Naive B cell (primary cell): ENCODE results near the gene KANK4. TPM values are rescaled to one million over a fixed set of nuclear protein-coding genes. Genes with fewer than 3 reads are reported as not detected.

Experiments used
- ATAC-seq, 2 donors: fragments of 150-1000 bp; cut with Tn5 transposase; 2 replicates each; pipeline ENCODE4 v1.10.0; 2021; ENCODE audit warnings: low read depth in 2 of 2, mild to moderate bottlenecking in 2 of 2, moderate library complexity in 2 of 2
- DNase-seq: peaks from one replicate; pipeline ENCODE4 v3.0.0; 2022
- H3K27ac Mint-ChIP-seq, 6 donors: one replicate each; pipeline ENCODE4 v1.8.0; 2020 to 2022; ENCODE audit warnings: mild to moderate bottlenecking in 6 of 6, mixed read lengths in 6 of 6, moderate library complexity in 5 of 6, inconsistent platforms in 2 of 6
- H3K27me3 Mint-ChIP-seq, 3 donors: one replicate each; pipeline ENCODE4 v1.8.0; 2021 to 2022; ENCODE audit warnings: mixed read lengths in 3 of 3, mild to moderate bottlenecking in 1 of 3
- H3K36me3 Mint-ChIP-seq, 2 donors: one replicate each; pipeline ENCODE4 v1.8.0; 2020 to 2022; ENCODE audit warnings: mixed read lengths in 2 of 2, inconsistent platforms in 1 of 2, mild to moderate bottlenecking in 1 of 2
- H3K4me1 Mint-ChIP-seq, 3 donors: one replicate each; pipeline ENCODE4 v1.8.0; 2020 to 2022; ENCODE audit warnings: mixed read lengths in 3 of 3, inconsistent platforms in 1 of 3, mild to moderate bottlenecking in 1 of 3, moderate library complexity in 1 of 3
- H3K4me3 Mint-ChIP-seq, 8 donors: one replicate each; pipeline ENCODE4 v1.8.0; 2020 to 2022; ENCODE audit warnings: mild to moderate bottlenecking in 8 of 8, mixed read lengths in 8 of 8, moderate library complexity in 8 of 8, inconsistent platforms in 2 of 8
- H3K9me3 Mint-ChIP-seq, 7 donors: one replicate each; pipeline ENCODE4 v1.8.0; 2020 to 2022; ENCODE audit warnings: mixed read lengths in 7 of 7, mild to moderate bottlenecking in 5 of 7, inconsistent platforms in 2 of 7, moderate library complexity in 1 of 7
- polyA plus RNA-seq, 6 donors: library from polyadenylated mRNA; unstranded; fragments of 300-500 nt; fragmentation: Illumina TruSeq; gene quantifications; one replicate each; pipeline ENCODE4 v1.2.3, GENCODE V29; 2021; ENCODE audit warnings: low read depth in 6 of 6

KANK4 gene
- polyA plus RNA-seq, 6 donors from 2014 or later = not detected

DNA sequence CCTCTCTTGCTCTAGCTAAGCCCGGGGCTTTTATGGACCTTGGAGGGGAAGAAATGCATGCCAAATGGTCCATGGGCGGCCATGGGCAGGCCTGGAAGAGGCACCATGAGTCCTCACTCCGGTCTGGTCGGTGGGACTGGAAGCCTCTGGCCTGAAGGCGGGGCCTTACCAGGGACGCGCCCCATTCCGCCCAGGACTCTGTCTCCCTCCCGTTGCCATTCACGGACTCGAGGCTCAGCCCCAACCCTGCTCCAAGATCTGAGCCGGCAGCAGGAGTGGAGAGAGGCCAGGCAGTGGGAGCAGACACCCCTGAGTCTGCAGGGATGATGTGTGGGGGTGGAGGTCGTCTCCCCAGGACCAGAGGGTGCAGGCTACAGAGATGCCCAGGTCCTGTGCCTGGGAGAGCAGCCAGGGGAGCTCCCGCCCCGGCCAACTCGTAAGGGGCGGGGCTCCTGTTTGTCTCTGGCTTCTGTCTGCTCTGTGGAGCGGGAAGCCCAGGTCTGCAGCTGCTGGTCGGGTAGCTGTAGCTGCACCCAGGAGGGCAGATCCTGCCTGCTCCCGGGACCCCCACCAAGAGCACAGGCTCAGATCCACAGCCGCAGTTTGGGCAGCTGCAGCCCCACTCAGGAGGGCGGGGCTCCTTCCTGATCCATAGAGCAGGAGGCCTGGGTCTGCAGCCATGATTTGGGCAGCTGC is 8.3 kb upstream of the KANK4 start:
- DNase-seq = no peak
- H3K36me3 Mint-ChIP-seq = no peaks in the 10 kb centered on the region
- no peak for ATAC-seq
- H3K9me3 Mint-ChIP-seq = no peaks in the 10 kb centered on the region
- H3K4me3 Mint-ChIP-seq = peak overlapping the region in 1 of 8 donors; percentile 44
- H3K27ac Mint-ChIP-seq = no peak overlapping the region
- H3K27me3 Mint-ChIP-seq = peaks cover 14 to 15% (median 15%) of the 10 kb centered on the region in 3 donors
- H3K4me1 Mint-ChIP-seq = no peaks in the 10 kb centered on the region

DNA sequence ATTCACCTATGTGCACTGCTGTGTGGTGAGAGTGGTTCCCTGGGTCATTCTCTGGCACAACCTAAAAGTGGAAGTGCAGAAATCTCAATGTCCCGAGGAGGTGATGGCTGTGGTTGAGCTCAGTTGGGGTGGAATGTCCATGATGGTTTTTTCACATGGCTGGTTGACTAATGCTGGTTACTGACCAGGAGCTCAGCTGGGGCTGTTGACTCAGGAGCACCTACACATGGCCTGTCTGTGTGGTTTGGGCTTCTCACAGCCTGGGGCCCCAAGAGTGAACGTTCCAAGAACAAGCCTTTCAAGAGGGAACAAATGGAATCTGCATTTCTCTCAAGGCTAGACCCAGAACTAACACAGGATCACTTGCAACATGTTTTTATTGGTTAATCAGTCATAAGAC is 6.4 kb upstream of the KANK4 start:
- ATAC-seq = no peak
- H3K9me3 Mint-ChIP-seq = no peaks in the 10 kb centered on the region
- DNase-seq = no peak
- H3K36me3 Mint-ChIP-seq = no peaks in the 10 kb centered on the region
- no peak overlapping the region for H3K27ac Mint-ChIP-seq
- peaks cover 21 to 25% (median 23%) of the 10 kb centered on the region in 3 donors for H3K27me3 Mint-ChIP-seq
- H3K4me3 Mint-ChIP-seq = no peak overlapping the region
- no peaks in the 10 kb centered on the region for H3K4me1 Mint-ChIP-seq

DNA sequence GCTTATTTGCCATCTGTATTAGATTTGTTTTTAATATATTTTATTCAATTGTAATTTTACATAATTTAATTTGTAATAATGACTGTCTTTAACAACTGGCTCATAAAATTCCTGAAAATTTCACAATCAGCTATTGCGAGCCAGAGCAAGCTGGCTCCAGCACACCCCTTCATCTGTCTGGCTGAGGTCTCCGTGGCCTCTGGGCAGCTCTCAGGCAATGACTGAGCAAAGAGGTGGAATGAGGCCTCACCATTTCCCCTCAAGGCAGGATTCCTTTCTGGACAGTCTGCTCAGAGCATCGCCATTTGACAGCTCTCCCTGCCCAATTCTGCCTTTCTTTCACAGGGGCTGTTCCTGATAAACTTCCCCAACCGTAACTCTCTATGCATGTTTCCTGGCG is 5.8 kb upstream of the KANK4 start:
- H3K4me1 Mint-ChIP-seq = peaks cover 0 to 2% (median 0%) of the 10 kb centered on the region in 3 donors
- H3K4me3 Mint-ChIP-seq = no peak overlapping the region
- ATAC-seq (no peak), DNase-seq (no peak)
- no peak overlapping the region for H3K27ac Mint-ChIP-seq
- H3K27me3 Mint-ChIP-seq = peaks cover 26 to 31% (median 29%) of the 10 kb centered on the region in 3 donors
- H3K9me3 Mint-ChIP-seq = no peaks in the 10 kb centered on the region
- H3K36me3 Mint-ChIP-seq = no peaks in the 10 kb centered on the region

DNA sequence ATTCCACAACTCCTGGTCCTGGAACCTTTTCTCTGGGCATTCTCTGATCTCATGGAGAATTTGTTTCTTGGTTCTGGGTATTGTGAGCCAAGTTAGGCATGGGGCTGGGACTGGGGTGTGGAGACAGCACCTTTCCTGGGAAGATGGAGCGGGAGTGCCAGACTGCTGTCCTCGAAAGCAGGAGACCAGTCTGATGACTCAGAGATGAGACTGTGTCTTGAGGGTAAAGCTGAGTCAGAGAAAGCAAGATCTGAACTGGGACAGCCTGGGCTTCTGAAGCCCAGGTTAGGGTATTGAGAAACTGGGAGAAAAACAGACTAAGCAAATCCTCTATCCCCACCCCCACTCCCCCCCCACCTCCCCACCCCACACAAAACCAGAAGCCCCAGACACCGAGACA is 2.2 kb upstream of the KANK4 start:
- Mint-ChIP-seq H3K9me3 (no peaks in the 10 kb centered on the region), H3K27me3 (peaks cover 28 to 52% (median 52%) of the 10 kb centered on the region in 3 donors), H3K4me3 (no peak overlapping the region), H3K27ac (no peak overlapping the region), H3K4me1 (peaks cover 0 to 8% (median 0%) of the 10 kb centered on the region in 3 donors), H3K36me3 (no peaks in the 10 kb centered on the region)
- DNase-seq = no peak
- ATAC-seq = no peak

DNA sequence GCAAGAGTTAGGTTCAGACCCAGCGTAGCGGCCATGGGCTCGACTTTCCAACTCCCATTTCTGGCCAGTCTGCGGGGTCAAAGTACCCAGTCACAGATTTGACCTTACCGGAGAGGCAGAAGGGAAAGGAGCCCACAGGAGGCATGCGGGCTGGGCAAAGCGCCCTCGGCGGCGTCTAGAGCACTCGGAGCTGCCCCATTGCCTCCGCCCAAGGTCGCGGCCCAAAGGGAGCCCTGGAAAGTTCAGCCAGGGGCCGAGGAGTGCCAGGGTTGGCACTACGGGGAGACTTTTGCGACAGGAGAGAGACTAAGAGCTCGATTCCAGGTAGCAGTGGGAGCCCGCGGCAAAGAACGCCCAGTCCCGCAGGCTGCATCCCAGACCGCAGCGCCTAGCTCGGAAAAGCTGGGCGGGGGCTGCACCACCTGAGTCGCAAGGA is 896 bp downstream of the KANK4 start:
- H3K4me3 Mint-ChIP-seq = peak overlapping the region in 1 of 8 donors; percentile 41
- peaks cover 0 to 8% (median 0%) of the 10 kb centered on the region in 3 donors for H3K4me1 Mint-ChIP-seq
- peaks cover 28 to 56% (median 53%) of the 10 kb centered on the region in 3 donors for H3K27me3 Mint-ChIP-seq

DNA sequence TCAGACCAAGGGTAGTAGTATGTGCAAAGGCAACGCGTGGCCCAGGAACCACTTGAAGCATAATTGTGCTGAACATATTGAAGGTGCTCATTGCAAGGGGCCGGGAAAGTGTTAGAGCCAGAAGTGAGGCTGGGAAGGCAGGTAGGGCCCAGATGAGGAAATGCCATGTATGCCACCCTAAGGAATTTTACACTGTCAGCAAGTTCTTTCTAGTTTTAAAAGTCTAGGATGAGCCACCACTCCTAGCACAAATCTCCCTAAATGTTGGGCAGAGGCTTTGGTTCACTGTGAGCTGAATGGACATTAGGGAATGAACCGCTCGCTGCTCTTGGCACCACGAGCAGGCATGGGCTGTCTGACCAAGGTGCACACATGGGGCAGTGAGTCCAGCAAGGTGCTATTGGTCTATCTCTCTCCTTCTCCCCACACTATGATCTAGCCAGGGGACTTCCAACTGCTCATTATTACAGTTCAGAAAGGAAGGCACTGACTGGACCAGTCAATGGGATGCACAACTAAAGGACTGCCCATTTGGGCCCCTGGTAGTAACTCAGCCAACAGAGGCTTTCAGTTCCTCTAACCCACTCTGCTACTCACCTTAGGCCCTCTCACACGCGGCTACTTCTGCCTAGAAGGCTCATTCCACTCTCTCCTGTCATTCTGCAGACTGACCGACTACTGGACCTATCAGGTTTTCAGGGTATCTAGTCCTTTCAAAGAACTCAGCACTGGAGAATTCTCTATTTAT is 2.0 kb downstream of the KANK4 start:
- H3K4me3 Mint-ChIP-seq = no peak overlapping the region
- H3K27ac Mint-ChIP-seq = no peak overlapping the region
- peaks cover 0 to 8% (median 0%) of the 10 kb centered on the region in 3 donors for H3K4me1 Mint-ChIP-seq
- H3K9me3 Mint-ChIP-seq = no peaks in the 10 kb centered on the region
- H3K36me3 Mint-ChIP-seq = no peaks in the 10 kb centered on the region
- H3K27me3 Mint-ChIP-seq = peaks cover 20 to 56% (median 50%) of the 10 kb centered on the region in 3 donors
- ATAC-seq (no peak), DNase-seq (no peak)

More for the DNA sequence above, 896 bp downstream of the KANK4 start:
- Mint-ChIP-seq H3K27ac (no peak overlapping the region), H3K9me3 (no peaks in the 10 kb centered on the region), H3K36me3 (no peaks in the 10 kb centered on the region)
- no peak for ATAC-seq
- no peak for DNase-seq

DNA sequence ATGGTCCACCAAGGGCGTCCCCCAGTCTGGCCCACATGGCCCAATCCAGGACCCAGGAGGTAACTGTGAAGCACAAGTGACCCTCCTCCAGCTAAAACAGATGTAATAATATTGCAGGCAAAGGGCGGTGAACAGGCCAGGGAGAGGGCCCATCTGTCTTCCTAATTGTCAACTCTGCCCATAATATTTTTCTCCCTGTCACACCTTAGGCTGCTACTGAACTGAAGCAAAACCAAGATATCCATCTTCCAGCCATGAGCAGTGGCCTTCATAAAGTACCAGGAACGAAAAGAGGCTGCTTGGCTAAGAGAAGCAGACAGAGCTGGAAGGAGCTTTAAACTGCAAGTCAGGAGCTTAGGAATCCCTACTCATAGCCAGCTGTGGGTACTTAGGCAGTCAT is 3.1 kb downstream of the KANK4 start:
- H3K4me3 Mint-ChIP-seq = no peak overlapping the region
- peaks cover 17 to 51% (median 39%) of the 10 kb centered on the region in 3 donors for H3K27me3 Mint-ChIP-seq
- no peaks in the 10 kb centered on the region for H3K36me3 Mint-ChIP-seq
- H3K27ac Mint-ChIP-seq = no peak overlapping the region
- H3K4me1 Mint-ChIP-seq = peaks cover 0 to 8% (median 0%) of the 10 kb centered on the region in 3 donors
- no peaks in the 10 kb centered on the region for H3K9me3 Mint-ChIP-seq
- no peak for ATAC-seq
- no peak for DNase-seq

DNA sequence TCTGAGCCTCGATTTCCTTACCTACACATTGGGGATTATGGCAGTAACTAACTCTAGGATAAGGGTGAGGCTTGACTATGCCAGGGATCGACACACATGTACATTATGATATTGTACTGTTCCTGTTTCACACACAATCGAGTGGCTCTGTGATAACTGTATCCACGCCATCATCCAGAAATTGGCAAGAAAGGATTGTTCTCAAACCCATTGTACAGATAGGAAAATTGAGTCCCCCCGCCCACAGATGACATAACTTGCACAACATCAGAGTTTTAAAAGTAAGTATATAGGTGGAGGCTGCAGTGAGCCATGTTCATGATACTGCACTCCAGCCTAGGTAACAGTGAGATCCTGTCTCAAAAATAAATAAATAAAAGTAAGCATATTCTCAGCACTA is 3.8 kb downstream of the KANK4 start:
- no peaks in the 10 kb centered on the region for H3K36me3 Mint-ChIP-seq
- no peak overlapping the region for H3K4me3 Mint-ChIP-seq
- H3K27me3 Mint-ChIP-seq = peaks cover 15 to 44% (median 35%) of the 10 kb centered on the region in 3 donors
- H3K27ac Mint-ChIP-seq = no peak overlapping the region
- no peaks in the 10 kb centered on the region for H3K9me3 Mint-ChIP-seq
- H3K4me1 Mint-ChIP-seq = peaks cover 0 to 8% (median 0%) of the 10 kb centered on the region in 3 donors
- DNase-seq (no peak), ATAC-seq (no peak)

DNA sequence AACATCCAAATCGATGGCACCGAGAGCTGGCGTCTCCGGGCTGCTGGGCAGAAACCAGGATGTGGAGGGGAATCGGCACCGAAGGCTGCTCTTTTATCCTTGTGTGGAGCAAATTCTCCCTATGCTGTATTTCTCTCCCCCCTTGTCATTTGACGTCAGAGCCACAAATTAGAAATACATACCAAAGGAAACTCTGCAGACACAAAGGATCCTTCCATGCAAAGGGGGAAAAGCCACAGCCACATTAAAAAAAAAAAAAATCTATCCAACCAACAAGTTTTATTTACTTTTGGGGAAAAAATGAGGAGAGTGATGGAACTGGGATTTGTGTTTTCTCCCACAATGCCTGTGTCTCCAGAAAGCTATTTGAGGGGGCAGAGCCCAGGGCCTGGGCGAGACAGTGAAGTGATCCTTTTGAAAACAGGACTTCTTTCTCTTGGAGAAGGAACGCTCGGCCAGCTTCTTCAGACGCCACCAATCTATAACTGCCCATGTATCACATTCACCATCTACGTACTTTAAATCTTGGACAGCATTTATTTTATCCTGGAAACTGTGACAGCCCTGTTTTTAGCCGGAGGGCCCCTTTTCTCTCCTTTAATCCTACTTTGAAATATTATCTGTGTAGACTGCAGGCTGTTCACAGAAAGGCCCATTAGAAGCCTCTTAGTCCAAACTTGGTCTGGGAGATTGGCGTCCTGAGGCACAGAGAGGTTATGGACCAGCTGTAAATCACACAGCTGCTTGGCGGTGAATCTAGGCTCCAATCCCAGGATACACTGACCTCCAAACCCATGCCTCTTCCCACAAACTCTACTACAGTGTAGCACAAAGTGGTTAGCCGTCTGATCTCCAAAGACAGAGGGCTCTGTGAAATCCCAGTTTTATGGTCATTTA is 4.5 kb downstream of the KANK4 start:
- Mint-ChIP-seq H3K9me3 (no peaks in the 10 kb centered on the region), H3K27ac (no peak overlapping the region), H3K36me3 (no peaks in the 10 kb centered on the region), H3K4me1 (peaks cover 0 to 2% (median 0%) of the 10 kb centered on the region in 3 donors), H3K4me3 (no peak overlapping the region), H3K27me3 (peaks cover 12 to 44% (median 34%) of the 10 kb centered on the region in 3 donors)
- ATAC-seq = no peak
- no peak for DNase-seq

DNA sequence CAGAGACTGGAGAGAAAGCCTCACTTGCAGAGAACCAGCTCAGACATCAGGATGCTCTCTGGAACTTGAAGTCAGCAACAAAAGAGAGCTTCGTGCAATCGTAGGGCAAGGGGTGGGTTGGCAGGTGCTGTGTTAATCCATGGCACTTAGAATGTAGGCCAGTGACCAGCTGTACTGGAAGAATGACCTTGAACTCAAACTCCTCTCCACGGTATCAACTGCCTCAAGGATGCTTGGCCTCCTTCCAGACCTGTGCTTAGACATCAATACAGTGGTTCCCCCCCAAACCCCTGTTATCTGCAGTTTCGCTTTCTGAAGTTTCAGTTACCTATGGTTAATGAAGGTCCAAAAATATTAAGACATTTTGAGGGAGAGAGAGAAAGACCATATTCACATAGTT is 6.5 kb downstream of the KANK4 start:
- no peaks in the 10 kb centered on the region for H3K4me1 Mint-ChIP-seq
- H3K27ac Mint-ChIP-seq = no peak overlapping the region
- H3K36me3 Mint-ChIP-seq = no peaks in the 10 kb centered on the region
- H3K4me3 Mint-ChIP-seq = peak overlapping the region in 1 of 8 donors; percentile 37
- no peak for ATAC-seq
- DNase-seq = no peak
- no peaks in the 10 kb centered on the region for H3K9me3 Mint-ChIP-seq
- peaks cover 11 to 31% (median 22%) of the 10 kb centered on the region in 3 donors for H3K27me3 Mint-ChIP-seq

DNA sequence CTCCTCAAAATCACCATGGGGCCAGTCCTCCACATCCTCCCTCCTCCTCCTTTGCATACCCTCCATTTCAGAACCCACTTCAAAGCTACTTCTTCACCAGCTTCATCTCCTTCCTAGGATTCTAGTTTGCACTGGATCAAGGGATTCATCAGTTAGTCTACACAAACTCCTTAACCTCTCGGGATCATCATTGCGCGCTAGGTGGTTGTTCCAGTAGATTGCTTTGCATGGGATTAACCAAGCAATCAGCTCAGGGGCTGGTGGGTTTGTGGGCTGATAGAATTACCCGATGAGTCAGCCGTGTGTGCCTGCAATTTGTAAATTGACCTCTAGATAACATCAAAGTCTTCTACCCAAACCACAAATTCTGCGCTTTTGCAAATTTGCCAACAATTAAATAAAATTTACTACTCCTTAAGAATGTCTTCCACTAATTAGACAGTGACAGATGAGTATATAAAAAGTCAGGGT is 7.7 kb downstream of the KANK4 start:
- no peaks in the 10 kb centered on the region for H3K36me3 Mint-ChIP-seq
- H3K27ac Mint-ChIP-seq = peak overlapping the region in 1 of 6 donors; percentile 4
- H3K4me3 Mint-ChIP-seq = no peak overlapping the region
- no peaks in the 10 kb centered on the region for H3K4me1 Mint-ChIP-seq
- ATAC-seq = no peak
- no peaks in the 10 kb centered on the region for H3K9me3 Mint-ChIP-seq
- H3K27me3 Mint-ChIP-seq = peaks cover 0 to 19% (median 10%) of the 10 kb centered on the region in 3 donors
- no peak for DNase-seq

DNA sequence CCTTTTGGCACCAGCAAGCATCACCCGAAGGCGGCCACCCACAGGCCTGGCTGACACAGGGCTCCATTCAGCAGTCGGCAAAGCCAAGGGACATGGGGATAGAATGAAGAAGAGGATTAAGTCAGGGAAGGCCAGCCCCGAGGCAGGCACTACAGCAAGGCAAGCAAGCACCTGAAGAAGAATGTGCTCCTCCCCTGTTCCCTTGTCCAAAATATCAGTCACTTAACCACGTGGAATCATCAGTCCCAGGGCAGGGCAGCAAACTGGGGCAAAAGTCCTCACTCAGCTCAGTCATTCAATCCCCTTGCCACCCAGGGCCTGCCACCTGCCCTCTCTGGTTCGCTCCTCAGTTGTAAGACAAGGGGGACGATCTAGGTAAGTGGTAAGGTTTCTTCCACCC is 9.3 kb downstream of the KANK4 start:
- Mint-ChIP-seq H3K27ac (no peak overlapping the region), H3K4me1 (no peaks in the 10 kb centered on the region), H3K27me3 (peaks cover 0 to 8% (median 8%) of the 10 kb centered on the region in 3 donors), H3K36me3 (no peaks in the 10 kb centered on the region), H3K4me3 (no peak overlapping the region), H3K9me3 (no peaks in the 10 kb centered on the region)
- no peak for ATAC-seq
- DNase-seq = no peak

DNA sequence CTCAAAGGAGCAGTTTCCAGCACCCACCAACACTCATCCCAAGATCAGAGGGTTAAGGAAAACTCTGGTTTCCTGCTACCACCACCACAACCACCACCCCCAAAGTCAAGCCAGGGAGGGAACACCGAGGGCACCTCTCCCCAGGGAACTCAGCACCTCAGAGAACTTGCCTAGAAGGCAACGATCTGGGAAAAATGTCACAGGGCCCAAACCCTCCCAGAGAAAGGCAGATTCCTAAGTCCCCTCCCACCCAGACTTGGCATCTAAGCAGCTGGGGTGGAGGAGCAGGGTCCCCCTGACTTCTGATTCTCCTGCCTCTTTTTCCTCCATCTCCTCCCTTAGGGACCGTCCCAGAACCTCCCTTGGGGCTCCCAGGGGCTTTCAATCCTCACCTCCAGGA is 10.6 kb downstream of the KANK4 start:
- Mint-ChIP-seq H3K27ac (no peak overlapping the region), H3K4me1 (no peaks in the 10 kb centered on the region), H3K27me3 (peaks cover 0 to 8% (median 8%) of the 10 kb centered on the region in 3 donors), H3K9me3 (no peaks in the 10 kb centered on the region), H3K4me3 (no peak overlapping the region), H3K36me3 (no peaks in the 10 kb centered on the region)
- no peak for ATAC-seq
- DNase-seq = no peak
